Upper lobe of left lung (tissue), 6 donors: ENCODE results near the gene SLC35A3. TPM values are rescaled to one million over a fixed set of nuclear protein-coding genes. Genes with fewer than 3 reads are reported as not detected.
"Not testable (repeated sequence)": the region's sequence is repeated elsewhere in the genome, so short reads cannot be mapped to it uniquely, and the experiment has no call there.

Experiments used
- ATAC-seq, 2 donors: fragments of 200-7000 bp; cut with Tn5 transposase; one replicate each; pipeline ENCODE4 v1.9.1; 2022; ENCODE audit warnings: mild to moderate bottlenecking in 2 of 2, moderate library complexity in 2 of 2; ENCODE audit not compliant: low FRiP score in 2 of 2
- DNase-seq, 2 donors: peaks; one replicate each; pipeline ENCODE4 v3.0.0-alpha.2; 2019 to 2020
- H3K27ac ChIP-seq, 4 donors: fragments of 200-600 bp; sonication (generic); one replicate each; pipeline ENCODE4 v1.5.1; 2016 to 2019
- H3K27me3 ChIP-seq, 4 donors: fragments of 200-600 bp; sonication (generic); one replicate each; pipeline ENCODE4 v1.5.1; 2017 to 2019
- H3K36me3 ChIP-seq, 4 donors: fragments of 200-600 bp; sonication (generic); one replicate each; pipeline ENCODE4 v1.5.1; 2016 to 2019
- H3K4me1 ChIP-seq, 4 donors: fragments of 200-600 bp; sonication (generic); one replicate each; pipeline ENCODE4 v1.5.1; 2018 to 2019
- H3K4me3 ChIP-seq, 4 donors: fragments of 200-600 bp; sonication (generic); one replicate each; pipeline ENCODE4 v1.5.1; 2017 to 2019; ENCODE audit warnings: mild to moderate bottlenecking in 2 of 4, moderate library complexity in 1 of 4
- H3K9me3 ChIP-seq, 4 donors: fragments of 200-600 bp; sonication (generic); one replicate each; pipeline ENCODE4 v1.5.1; 2018 to 2019
- EP300 ChIP-seq, 4 donors: sonication (generic); formaldehyde crosslinking; IDR thresholded peaks; one replicate each; pipeline ENCODE4 v1.5.1; 2017; ENCODE audit warnings: antibody characterized with exemption in 4 of 4, control low read depth in 2 of 4
- POLR2A ChIP-seq, 4 donors: fragments of 450-650 bp; IDR thresholded peaks; one replicate each; pipeline ENCODE4 v1.5.1; 2016 to 2017; ENCODE audit warnings: antibody characterized with exemption in 4 of 4, mild to moderate bottlenecking in 2 of 4
- POLR2AphosphoS5 ChIP-seq, 2 donors: sonication (generic); formaldehyde crosslinking; IDR thresholded peaks; one replicate each; pipeline ENCODE4 v1.5.1; 2017; ENCODE audit warnings: antibody characterized with exemption in 2 of 2
- WGBS, 2 donors: methylation state at CpG; one replicate each; pipeline ENCODE4 v1.1.5; 2017 to 2018; 5-methylcytosine and 5-hydroxymethylcytosine counted together
- total RNA-seq, 6 donors: library from RNA; depleted of rRNA in 4 of 6; stranded (reverse); fragments of >200 nt in 4 of 6; gene quantifications; one replicate each; pipeline versions ENCODE4 v1.1.0 to v1.2.1, GENCODE V29; 2016 to 2021
- TF ChIP-seq, protein P1 (sequence below), 6 experiments: fragments of 450-650 bp in 4 of 6; fragments of 200-600 bp in 2 of 6; sonication (generic) in 2 of 6; IDR thresholded peaks; one replicate each; pipeline ENCODE4 v1.5.1; 2016 to 2019; ENCODE audit warnings: antibody characterized with exemption in 6 of 6
- donor health status: DM: no; HTN: no; CAD: no; lungs with moderate emphysema.
- donor health status: DM: no; HTN: yes; CAD: no; lungs with severe emphysema.

Gene SLC35A3
- total RNA-seq, 6 donors from 2014 or later = 19.9 to 49.7 (median 25.2) TPM

DNA sequence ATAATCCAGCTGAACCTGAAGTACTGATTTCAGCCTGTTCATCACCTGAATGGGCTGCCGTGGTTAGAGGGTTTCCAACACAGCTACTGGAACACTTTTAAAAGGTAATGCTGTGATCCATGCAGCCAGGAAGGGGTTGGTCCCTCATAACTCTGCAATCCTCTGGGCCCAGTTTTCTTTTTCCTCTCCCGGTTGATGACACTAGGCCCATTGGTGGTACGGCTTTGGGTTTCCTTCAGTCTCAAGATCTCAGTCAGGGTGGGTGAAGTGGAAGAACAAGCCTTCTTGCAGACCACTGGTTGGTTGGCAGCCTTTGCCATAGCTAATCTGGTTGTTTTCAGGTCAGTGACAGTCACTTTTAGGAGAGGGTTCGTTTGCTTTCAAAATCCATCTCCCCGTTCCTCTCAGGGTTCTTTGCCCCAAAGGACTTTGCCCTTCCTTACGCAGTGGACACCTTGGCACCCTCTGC lies 502 bp upstream of the SLC35A3 start:
- 14 to 17% methylated on average over 5 to 6 of the region's 6 CpGs for whole genome bisulfite sequencing, 2 donors
- H3K4me1 ChIP-seq = peaks cover 9 to 25% (median 19%) of the 10 kb centered on the region in 4 donors
- H3K4me3 ChIP-seq = peak overlapping the region; percentile 39 to 93 (median 90)
- peak overlapping the region; percentile 77 to 93 (median 84) for H3K27ac ChIP-seq
- ATAC-seq = peak; percentile 2 to 29
- no peaks in the 10 kb centered on the region for H3K9me3 ChIP-seq
- H3K27me3 ChIP-seq = no peaks in the 10 kb centered on the region
- no peak for DNase-seq
- TF ChIP-seq POLR2AphosphoS5 (IDR thresholded peaks at IDR 0.05) (no peak), POLR2A (IDR thresholded peaks at IDR 0.05) (no peak), EP300 (IDR thresholded peaks at IDR 0.05) (no peak)
- TF ChIP-seq, protein P1, sequence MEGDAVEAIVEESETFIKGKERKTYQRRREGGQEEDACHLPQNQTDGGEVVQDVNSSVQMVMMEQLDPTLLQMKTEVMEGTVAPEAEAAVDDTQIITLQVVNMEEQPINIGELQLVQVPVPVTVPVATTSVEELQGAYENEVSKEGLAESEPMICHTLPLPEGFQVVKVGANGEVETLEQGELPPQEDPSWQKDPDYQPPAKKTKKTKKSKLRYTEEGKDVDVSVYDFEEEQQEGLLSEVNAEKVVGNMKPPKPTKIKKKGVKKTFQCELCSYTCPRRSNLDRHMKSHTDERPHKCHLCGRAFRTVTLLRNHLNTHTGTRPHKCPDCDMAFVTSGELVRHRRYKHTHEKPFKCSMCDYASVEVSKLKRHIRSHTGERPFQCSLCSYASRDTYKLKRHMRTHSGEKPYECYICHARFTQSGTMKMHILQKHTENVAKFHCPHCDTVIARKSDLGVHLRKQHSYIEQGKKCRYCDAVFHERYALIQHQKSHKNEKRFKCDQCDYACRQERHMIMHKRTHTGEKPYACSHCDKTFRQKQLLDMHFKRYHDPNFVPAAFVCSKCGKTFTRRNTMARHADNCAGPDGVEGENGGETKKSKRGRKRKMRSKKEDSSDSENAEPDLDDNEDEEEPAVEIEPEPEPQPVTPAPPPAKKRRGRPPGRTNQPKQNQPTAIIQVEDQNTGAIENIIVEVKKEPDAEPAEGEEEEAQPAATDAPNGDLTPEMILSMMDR (IDR thresholded peaks at IDR 0.05) = no peak
- no peaks in the 10 kb centered on the region for H3K36me3 ChIP-seq

DNA sequence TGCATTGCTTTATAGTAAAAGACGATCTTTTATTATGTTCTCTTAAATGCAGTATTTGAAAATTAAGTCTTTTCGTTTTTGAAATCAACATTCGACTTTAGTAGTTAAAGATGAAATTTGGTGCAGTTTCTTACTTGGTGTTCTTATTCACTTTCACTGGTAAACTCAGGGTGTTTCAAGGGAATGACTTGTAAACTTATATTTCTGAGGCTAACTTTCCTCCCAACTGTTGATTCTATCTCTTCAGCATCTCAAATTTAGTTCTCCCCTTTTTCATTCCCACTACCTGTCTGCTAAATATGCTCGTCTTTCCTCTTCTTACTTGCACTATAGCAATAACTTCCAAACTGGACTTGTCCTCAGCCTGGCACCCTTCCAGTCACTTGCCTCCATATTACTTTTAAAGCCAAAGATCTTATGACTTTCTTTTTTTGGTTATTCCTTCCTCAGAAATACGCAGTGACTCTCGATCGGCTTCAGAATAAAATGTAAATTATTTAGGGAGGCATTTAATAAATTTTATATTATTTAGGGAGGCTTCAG lies 988 bp downstream of the SLC35A3 start:
- 55 to 60% methylated on average over 7 of the region's 7 CpGs for WGBS, 2 donors
- H3K36me3 ChIP-seq = peaks cover 0 to 12% (median 0%) of the 10 kb centered on the region in 4 donors
- ATAC-seq (no peak), DNase-seq (no peak)
- peak overlapping the region; percentile 77 to 93 (median 84) for H3K27ac ChIP-seq
- peak overlapping the region; percentile 39 to 93 (median 90) for H3K4me3 ChIP-seq
- H3K27me3 ChIP-seq = no peaks in the 10 kb centered on the region
- no peak for TF ChIP-seq POLR2A (IDR thresholded peaks at IDR 0.05)
- no peak for TF ChIP-seq POLR2AphosphoS5 (IDR thresholded peaks at IDR 0.05)
- no peak for TF ChIP-seq EP300 (IDR thresholded peaks at IDR 0.05)
- TF ChIP-seq, protein P1 (IDR thresholded peaks at IDR 0.05) = no peak
- H3K9me3 ChIP-seq = no peaks in the 10 kb centered on the region
- H3K4me1 ChIP-seq = peaks cover 9 to 22% (median 19%) of the 10 kb centered on the region in 4 donors

DNA sequence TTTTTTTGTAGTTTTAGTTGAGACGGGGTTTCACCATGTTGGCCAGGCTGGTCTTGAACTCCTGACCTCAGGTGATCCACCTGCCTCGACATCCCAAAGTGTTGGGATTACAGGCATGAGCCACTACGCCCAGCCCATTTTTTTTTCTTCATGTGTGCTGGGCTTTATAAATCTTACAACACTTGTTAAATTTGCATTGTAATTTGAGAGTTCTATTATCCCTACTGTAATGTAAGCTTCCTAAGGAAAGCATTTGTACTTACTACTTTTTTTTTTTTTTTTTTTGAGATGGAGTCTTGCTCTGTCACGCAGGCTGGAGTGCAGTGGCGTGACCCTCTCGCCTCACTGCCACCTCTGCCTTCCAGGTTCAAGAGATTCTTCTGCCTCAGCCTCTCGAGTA lies 2.3 kb downstream of the SLC35A3 start:
- not testable (repeated sequence) for H3K4me3 ChIP-seq, DNase-seq, ATAC-seq, H3K27ac ChIP-seq, H3K27me3 ChIP-seq, H3K9me3 ChIP-seq
- peaks cover 0 to 19% (median 0%) of the 10 kb centered on the region in 4 donors for H3K36me3 ChIP-seq
- 84 to 90% methylated on average over 7 of the region's 7 CpGs for WGBS, 2 donors
- H3K4me1 ChIP-seq = peaks cover 9 to 20% (median 18%) of the 10 kb centered on the region in 4 donors

GRCh38 chr1:99975529-99975928 lies 5.7 kb downstream of the SLC35A3 start:
- peaks cover 8 to 20% (median 10%) of the 10 kb centered on the region in 4 donors for H3K4me1 ChIP-seq
- H3K27me3 ChIP-seq = no peaks in the 10 kb centered on the region
- H3K36me3 ChIP-seq = peaks cover 0 to 19% (median 0%) of the 10 kb centered on the region in 4 donors
- 72 to 90% methylated on average over 3 of the region's 3 CpGs for WGBS, 2 donors
- H3K27ac ChIP-seq = no peak overlapping the region
- no peak overlapping the region for H3K4me3 ChIP-seq
- DNase-seq = no peak
- TF ChIP-seq, protein P1 (IDR thresholded peaks at IDR 0.05) = no peak
- TF ChIP-seq EP300 (IDR thresholded peaks at IDR 0.05) = no peak
- no peak for TF ChIP-seq POLR2AphosphoS5 (IDR thresholded peaks at IDR 0.05)
- TF ChIP-seq POLR2A (IDR thresholded peaks at IDR 0.05) = no peak
- ATAC-seq = no peak
- H3K9me3 ChIP-seq = no peaks in the 10 kb centered on the region

DNA sequence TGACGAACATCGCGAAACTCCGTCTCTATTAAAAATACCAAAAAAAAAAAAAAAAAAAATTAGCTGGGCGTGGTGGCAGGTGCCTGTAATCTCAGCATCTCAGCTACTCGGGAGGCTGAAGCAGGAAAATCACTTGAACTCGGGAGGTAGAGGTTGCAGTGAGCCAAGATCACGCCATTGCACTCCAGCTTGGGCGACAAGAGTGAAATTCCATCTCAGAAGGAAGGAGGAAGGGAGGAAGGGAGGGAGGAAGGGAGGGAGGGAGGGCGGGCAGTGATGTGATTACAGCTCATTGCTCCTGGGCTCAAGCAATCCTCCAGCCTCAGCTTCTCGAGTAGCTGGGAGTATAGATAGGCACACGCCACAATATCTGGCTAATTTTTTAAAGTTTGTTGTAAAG lies 7.5 kb downstream of the SLC35A3 start:
- peaks cover 0 to 19% (median 0%) of the 10 kb centered on the region in 4 donors for H3K36me3 ChIP-seq
- 80 to 81% methylated on average over 12 of the region's 12 CpGs for WGBS, 2 donors
- H3K27me3 ChIP-seq, H3K9me3 ChIP-seq, H3K4me1 ChIP-seq, H3K4me3 ChIP-seq, ATAC-seq, DNase-seq, H3K27ac ChIP-seq: not testable (repeated sequence)

- H3K36me3 ChIP-seq = peaks cover 0 to 19% (median 0%) of the 10 kb centered on the region in 4 donors
- H3K4me3 ChIP-seq = no peak overlapping the region
- H3K27me3 ChIP-seq = no peaks in the 10 kb centered on the region
- no peak for ATAC-seq
- 98% methylated on average over 2 of the region's 2 CpGs for WGBS, 2 donors
- no peak for DNase-seq
- peak overlapping the region in 1 of 4 donors; percentile 24 for H3K27ac ChIP-seq
- TF ChIP-seq POLR2A (IDR thresholded peaks at IDR 0.05) (no peak), EP300 (IDR thresholded peaks at IDR 0.05) (no peak), POLR2AphosphoS5 (IDR thresholded peaks at IDR 0.05) (no peak)
- TF ChIP-seq, protein P1 (IDR thresholded peaks at IDR 0.05) = no peak
- H3K9me3 ChIP-seq = no peaks in the 10 kb centered on the region
- no peaks in the 10 kb centered on the region for H3K4me1 ChIP-seq
These were observed 8.4 kb downstream of the SLC35A3 start for GRCh38 chr1:99978218-99978617.
